22Rv1 (cell line): ENCODE results near the gene ALS2CL.

Source experiments
- H3K27ac ChIP-seq: fragments of 450-650 bp; 2 replicates; pipeline ENCODE4 v1.5.1; 2017
- ZFX ChIP-seq: fragments of 450-650 bp; IDR thresholded peaks from 2 replicates; pipeline ENCODE4 v1.6.1; 2017; ENCODE audit warnings: antibody characterized with exemption, borderline replicate concordance
- TF ChIP-seq, protein P1 (sequence below): fragments of 450-650 bp; IDR thresholded peaks from 2 replicates; pipeline ENCODE4 v1.5.1; 2017; ENCODE audit warnings: mild to moderate bottlenecking

Gene ALS2CL

DNA sequence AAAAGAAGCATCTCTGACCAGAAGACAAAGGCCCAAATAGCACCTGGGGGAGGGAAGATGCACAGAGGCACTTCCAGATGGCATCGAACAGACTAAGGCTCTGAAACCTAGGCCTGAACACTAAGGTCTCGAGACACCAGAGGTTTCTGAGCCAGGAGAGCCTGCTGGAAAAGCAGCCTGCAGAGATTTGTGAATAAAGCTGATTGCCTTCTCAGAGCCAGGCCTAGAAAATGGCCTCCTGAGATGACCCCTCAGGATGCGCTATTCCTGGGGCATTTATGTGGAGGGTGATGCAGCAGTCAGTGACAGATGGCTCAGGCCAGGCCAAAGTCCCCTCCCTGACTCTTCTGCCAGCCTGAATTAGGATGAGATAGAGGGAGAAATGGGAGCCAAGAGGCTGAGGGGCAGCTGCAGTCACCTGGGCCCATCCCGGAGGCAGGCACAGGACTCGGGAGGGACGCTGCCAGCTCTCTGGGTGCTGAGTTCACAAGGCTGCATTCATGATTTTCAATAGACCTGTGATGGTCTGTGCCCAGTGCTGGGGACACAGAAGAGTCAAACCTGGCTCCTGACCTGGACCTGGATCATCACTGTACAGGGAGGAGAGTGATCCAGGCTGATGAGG lies 17.3 kb upstream of the ALS2CL start:
- H3K27ac ChIP-seq: no peak overlapping the region
- TF ChIP-seq ZFX: no peak
- TF ChIP-seq, protein P1, sequence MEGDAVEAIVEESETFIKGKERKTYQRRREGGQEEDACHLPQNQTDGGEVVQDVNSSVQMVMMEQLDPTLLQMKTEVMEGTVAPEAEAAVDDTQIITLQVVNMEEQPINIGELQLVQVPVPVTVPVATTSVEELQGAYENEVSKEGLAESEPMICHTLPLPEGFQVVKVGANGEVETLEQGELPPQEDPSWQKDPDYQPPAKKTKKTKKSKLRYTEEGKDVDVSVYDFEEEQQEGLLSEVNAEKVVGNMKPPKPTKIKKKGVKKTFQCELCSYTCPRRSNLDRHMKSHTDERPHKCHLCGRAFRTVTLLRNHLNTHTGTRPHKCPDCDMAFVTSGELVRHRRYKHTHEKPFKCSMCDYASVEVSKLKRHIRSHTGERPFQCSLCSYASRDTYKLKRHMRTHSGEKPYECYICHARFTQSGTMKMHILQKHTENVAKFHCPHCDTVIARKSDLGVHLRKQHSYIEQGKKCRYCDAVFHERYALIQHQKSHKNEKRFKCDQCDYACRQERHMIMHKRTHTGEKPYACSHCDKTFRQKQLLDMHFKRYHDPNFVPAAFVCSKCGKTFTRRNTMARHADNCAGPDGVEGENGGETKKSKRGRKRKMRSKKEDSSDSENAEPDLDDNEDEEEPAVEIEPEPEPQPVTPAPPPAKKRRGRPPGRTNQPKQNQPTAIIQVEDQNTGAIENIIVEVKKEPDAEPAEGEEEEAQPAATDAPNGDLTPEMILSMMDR: no peak

DNA sequence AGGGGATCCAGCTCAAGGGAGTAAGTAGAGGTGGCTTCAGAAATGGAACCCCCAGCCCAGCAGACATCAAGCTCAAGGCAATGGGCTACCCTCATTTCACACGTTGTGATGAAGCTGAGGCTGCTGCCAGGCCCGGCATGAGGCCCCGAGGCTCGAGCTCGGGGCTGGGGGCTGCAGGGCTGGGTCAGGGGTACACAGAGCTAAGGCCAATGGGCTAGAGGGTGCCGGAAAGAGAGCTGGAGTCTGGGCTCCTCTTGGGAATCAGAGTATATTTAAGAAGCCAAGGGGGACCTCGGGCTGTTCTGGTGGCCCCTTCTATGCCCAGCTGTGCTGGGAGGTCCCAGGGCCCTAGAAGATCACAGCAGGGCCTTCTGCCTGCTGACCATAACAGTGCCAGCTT lies 16.8 kb upstream of the ALS2CL start:
- TF ChIP-seq, protein P1: no peak
- TF ChIP-seq ZFX: no peak
- no peak overlapping the region for H3K27ac ChIP-seq

DNA sequence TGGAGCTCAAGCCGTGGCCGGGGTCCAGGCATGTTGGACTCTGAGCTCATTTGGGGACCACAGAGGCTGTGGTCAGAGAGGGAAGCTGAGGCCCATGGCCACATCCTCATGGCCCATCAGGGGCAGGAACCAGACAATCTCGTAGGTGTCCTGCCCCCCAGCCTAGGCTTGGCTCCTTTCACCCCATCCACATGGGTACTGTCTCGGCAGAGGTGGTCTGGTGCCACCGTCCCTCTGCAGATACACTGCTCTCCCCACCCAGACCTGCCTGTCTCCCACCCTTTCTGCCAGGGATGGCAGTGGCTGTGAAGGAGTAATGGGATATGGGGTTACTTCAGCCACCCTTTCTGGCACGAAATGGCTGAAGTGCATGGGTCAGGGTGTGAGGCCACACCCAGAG lies 16.2 kb upstream of the ALS2CL start:
- no peak for TF ChIP-seq ZFX
- TF ChIP-seq, protein P1: no peak
- H3K27ac ChIP-seq: no peak overlapping the region

DNA sequence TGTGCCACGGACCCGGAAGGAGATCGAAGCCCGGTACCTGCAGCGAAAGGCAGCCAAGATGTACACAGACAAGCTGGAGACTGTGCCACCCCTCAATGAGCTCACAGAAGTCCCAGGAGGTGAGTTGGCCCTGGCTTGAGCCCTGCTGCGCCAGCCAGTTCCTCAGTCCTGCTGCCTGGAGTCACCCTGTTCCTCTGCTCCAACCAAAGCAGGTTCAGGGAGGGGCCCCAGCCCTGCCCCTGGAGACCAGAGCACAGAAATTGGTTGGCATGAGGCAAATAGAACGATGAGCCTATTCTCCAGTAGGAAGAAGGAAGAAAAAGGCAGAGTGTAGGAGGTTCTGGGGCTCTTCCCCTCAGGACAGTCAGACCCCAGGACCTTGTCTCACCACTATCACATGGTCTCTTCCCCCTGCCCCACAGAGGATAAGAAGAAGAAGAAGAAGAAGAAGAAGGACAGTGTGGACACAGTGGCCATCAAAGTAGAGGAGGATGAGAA lies 15.7 kb upstream of the ALS2CL start:
- TF ChIP-seq, protein P1: no peak
- no peak for TF ChIP-seq ZFX
- H3K27ac ChIP-seq: no peak overlapping the region

DNA sequence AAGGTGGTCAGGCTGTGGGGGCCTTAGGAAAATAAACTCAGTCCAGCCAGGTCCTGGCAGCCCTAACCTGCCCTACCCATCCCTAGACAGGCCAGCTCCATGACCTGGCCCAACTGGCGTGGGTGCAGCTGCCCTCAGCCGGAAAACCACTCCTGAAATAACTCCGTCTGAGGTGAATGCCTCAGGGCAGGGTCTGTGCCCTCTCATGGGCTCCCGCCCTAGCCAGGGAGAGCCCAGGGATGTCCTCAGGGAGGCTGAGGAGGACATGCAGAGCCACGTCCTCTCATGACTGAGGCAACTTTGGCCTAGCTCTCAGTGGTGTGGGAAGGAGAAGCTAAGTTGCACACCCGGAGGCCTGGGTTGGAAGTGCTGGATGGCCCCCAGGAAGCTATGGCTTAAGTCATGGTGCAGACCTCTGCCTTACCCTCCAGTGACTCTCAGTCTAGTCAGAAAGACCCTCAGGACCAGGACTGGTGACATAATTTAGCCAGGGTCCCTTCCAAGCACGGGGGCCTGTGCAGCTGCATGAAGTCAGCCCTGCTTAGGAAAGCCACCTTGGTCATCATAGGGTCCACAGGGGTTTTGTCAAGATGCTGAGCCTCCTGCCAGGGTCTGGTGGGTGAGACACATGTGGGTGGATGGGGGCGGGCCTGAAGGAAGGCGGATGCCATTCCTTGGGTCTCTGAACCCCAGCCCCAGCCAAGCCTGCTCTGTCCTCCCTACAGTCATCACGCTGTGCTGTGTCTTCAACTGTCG lies 15.1 kb upstream of the ALS2CL start:
- no peak overlapping the region for H3K27ac ChIP-seq
- no peak for TF ChIP-seq ZFX
- TF ChIP-seq, protein P1: no peak

DNA sequence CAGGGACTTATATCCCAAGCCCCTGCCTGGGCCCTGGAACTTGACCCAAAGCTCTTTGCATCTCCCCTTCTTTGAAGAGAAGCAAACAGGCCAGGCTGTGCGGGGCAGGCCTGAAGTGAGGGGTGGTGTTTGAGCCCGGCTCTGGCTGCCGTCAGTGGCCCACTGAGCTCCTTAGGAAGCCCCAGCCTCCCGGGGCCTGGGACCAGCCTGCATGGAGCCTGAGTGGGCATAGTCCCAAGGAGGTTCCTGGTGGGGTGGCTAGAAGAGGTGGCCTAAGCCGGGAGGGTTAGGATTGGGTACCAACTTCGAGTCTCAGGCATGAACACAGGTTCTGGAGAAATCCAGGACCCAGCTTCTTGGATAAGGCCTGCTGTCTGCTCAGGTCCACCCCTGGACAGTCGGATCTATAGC lies 14.1 kb upstream of the ALS2CL start:
- TF ChIP-seq, protein P1: no peak
- no peak for TF ChIP-seq ZFX
- H3K27ac ChIP-seq: no peak overlapping the region

DNA sequence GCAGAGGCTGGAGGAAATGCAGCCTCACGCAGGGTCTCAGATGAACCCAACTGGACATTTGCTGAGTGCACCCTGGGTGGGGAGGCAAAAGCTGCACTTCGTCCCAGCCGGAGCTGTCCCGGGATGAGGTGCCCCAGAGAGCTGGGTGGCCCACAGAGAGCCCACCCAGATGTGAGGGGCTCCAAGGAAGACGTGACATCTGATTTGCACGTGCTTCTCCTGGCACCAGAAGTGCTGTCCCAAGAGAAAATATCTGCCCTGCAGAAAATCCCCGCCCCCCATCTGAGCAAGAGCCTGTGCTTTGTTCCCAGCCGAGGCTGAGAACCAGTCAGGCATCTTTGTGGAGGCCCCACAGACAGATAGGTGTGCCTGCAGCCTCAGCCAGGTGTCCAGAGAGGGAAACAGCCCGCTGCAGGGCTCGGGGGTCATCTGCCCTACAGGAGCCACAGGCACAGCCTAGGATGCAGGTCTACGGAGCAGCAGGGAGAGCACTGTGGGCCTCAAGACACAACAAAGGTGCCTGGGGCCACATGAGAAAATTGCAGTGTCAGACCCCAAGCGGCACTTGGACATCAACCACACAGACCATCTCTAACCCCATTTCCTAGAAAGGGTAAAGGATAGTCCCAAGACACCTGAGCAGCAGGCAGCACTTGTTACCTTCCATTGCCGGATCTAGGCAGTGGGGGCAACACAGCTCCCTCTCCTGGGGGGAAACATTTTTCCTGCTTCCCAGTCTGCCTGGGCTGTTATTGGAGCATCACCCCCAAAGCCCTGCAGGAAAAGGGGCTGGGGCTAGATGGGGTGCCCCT lies 13.5 kb upstream of the ALS2CL start:
- H3K27ac ChIP-seq: no peak overlapping the region
- TF ChIP-seq, protein P1: no peak
- TF ChIP-seq ZFX: no peak
